Fibroblast of lung (primary cell): Measurements from ENCODE around the gene TBX20. TPM values are rescaled to one million over a fixed set of nuclear protein-coding genes. Genes with fewer than 3 reads are reported as not detected.

ENCODE experiments used
- DNase-seq, 2 donors: peaks; one replicate each; pipeline versions ENCODE4 v3.0.0 to v3.0.0-alpha.2; 2010; ENCODE audit warnings: low read depth in 2 of 2
- H2AFZ ChIP-seq: 2 replicates; pipeline ENCODE4 v1.5.1; 2012; ENCODE audit warnings: low read length, control low read depth, inconsistent platforms
- H3K27ac ChIP-seq: 2 replicates; pipeline ENCODE4 v1.5.1; 2011; ENCODE audit warnings: low read length, control low read depth; ENCODE audit not compliant: insufficient read depth
- H3K27me3 ChIP-seq: 2 replicates; pipeline ENCODE4 v1.5.1; 2011; ENCODE audit warnings: mild to moderate bottlenecking, low read length; ENCODE audit not compliant: control insufficient read depth, insufficient read depth
- H3K36me3 ChIP-seq: 2 replicates; pipeline ENCODE4 v1.5.1; 2011; ENCODE audit warnings: low read length; ENCODE audit not compliant: control insufficient read depth, insufficient read depth
- H3K4me1 ChIP-seq: 2 replicates; pipeline ENCODE4 v1.5.1; 2011; ENCODE audit warnings: low read length; ENCODE audit not compliant: control insufficient read depth, insufficient read depth; ENCODE audit errors: extremely low read depth
- H3K4me2 ChIP-seq: 2 replicates; pipeline ENCODE4 v1.5.1; 2011; ENCODE audit warnings: low read length, control low read depth; ENCODE audit not compliant: insufficient read depth; ENCODE audit errors: extremely low read depth
- H3K4me3 ChIP-seq, 4 experiments: fragments of 200-600 bp in 1 of 4; sonication (generic) in 1 of 4; replicated peaks in 1 of 4; 2 replicates each; pipeline ENCODE4 v1.5.1; 2011 to 2016; ENCODE audit warnings: low read length in 4 of 4, low read depth in 3 of 4, mild to moderate bottlenecking in 3 of 4, control low read depth in 2 of 4, inconsistent platforms in 1 of 4, mixed read lengths in 1 of 4; ENCODE audit not compliant: insufficient read depth in 1 of 4; ENCODE audit errors: control extremely low read depth in 1 of 4
- H3K79me2 ChIP-seq: 2 replicates; pipeline ENCODE4 v1.5.1; 2012; ENCODE audit warnings: mild to moderate bottlenecking, low read length, inconsistent platforms; ENCODE audit not compliant: control insufficient read depth, insufficient read depth
- H3K9ac ChIP-seq: 2 replicates; pipeline ENCODE4 v1.5.1; 2011; ENCODE audit warnings: mild to moderate bottlenecking, low read length, control low read depth; ENCODE audit not compliant: insufficient read depth
- H3K9me3 ChIP-seq: 2 replicates; pipeline ENCODE4 v1.5.1; 2012; ENCODE audit warnings: low read depth, low read length; ENCODE audit not compliant: control insufficient read depth, insufficient read depth
- H4K20me1 ChIP-seq: 2 replicates; pipeline ENCODE4 v1.5.1; 2011; ENCODE audit warnings: low read length; ENCODE audit not compliant: control insufficient read depth, insufficient read depth; ENCODE audit errors: extremely low read depth
- EZH2 ChIP-seq: IDR thresholded peaks from 2 replicates; pipeline ENCODE4 v1.5.1; 2012; ENCODE audit warnings: low read length, control low read depth, mild to moderate bottlenecking; ENCODE audit errors: missing control alignments
- polyA plus RNA-seq, 2 donors: library from polyadenylated mRNA; depleted of rRNA in 1 of 2; stranded (reverse) in 1 of 2; unstranded in 1 of 2; fragments of >200 nt; gene quantifications; 2 replicates each; pipeline ENCODE4 v1.2.1, GENCODE V29; 2011 to 2012; ENCODE audit warnings: missing spikeins in 1 of 2
- total RNA-seq: library from RNA; depleted of rRNA; stranded (reverse); fragments of >200 nt; gene quantifications from 2 replicates; pipeline ENCODE4 v1.2.1, GENCODE V29; 2014
- TF ChIP-seq, protein P1 (sequence below), 2 donors: IDR thresholded peaks in 1 of 2; conservative IDR thresholded peaks in 1 of 2; 1 replicate in 1 of 2; 2 replicates in 1 of 2; pipeline ENCODE4 v1.5.1; 2011 to 2012; ENCODE audit warnings: low read length in 2 of 2, control low read depth in 1 of 2, inconsistent platforms in 1 of 2, low read depth in 1 of 2, mild to moderate bottlenecking in 1 of 2

The TBX20 gene
- total and polyA plus RNA-seq, 2 donors (not counting 1 experiment from before 2014, with no cell fraction given) = 0.05 TPM; not detected in 1

DNA sequence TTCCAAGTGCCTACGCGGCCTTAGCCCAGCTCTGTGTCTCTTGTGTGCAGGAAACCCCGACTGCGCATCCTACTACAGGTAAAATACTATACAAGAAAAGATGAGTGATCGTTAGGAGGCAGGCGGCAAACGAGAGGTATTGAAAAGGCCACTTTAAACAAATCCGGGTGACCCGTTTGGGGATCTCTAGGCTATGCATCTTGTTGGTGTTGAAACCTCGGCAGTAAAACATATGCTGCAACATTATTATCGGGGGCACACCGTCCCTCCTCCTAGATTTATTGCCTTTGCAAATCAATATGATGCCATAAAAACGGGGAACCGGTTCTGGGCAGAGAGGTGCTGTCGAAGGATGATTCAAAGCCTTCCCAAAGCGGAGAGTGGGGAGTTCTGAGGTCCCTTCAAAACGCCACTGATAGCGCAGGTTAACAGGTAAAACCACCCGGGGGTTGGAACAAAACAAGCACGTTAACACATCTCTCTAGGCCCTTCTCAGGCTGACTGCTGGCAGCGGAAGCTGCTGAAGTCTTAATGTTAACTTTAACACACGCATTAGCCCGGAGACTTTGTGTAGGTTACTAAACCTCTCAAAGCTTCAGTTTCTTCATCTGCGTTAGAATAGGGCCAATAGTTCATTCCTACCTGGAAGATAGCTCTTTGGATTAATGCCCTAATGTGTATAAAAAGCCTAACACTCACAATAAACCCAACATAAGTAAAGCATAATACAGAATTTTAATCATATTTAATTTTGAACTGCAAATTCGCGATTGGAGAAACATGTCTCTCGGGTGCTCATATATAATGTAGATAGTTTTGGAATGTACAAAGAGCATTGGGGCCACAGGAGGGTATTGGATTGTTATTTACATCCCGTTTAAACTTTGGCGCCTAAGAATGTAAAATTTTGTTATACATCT, 2.6 kb upstream of the TBX20 start:
- Histone ChIP-seq H3K27ac (no peak overlapping the region), H3K36me3 (no peaks in the 10 kb centered on the region), H3K79me2 (no peaks in the 10 kb centered on the region), H3K4me2 (no peak overlapping the region), H3K9me3 (no peaks in the 10 kb centered on the region), H4K20me1 (no peaks in the 10 kb centered on the region), H2AFZ (no peak overlapping the region), H3K9ac (no peak overlapping the region), H3K4me3 (no peak overlapping the region), H3K27me3 (peaks cover 47% of the 10 kb centered on the region), H3K4me1 (no peaks in the 10 kb centered on the region)
- DNase-seq = no peak
- TF ChIP-seq, protein P1, sequence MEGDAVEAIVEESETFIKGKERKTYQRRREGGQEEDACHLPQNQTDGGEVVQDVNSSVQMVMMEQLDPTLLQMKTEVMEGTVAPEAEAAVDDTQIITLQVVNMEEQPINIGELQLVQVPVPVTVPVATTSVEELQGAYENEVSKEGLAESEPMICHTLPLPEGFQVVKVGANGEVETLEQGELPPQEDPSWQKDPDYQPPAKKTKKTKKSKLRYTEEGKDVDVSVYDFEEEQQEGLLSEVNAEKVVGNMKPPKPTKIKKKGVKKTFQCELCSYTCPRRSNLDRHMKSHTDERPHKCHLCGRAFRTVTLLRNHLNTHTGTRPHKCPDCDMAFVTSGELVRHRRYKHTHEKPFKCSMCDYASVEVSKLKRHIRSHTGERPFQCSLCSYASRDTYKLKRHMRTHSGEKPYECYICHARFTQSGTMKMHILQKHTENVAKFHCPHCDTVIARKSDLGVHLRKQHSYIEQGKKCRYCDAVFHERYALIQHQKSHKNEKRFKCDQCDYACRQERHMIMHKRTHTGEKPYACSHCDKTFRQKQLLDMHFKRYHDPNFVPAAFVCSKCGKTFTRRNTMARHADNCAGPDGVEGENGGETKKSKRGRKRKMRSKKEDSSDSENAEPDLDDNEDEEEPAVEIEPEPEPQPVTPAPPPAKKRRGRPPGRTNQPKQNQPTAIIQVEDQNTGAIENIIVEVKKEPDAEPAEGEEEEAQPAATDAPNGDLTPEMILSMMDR (conservative IDR thresholded peaks at IDR 0.05 in 1 of 2, IDR thresholded peaks at IDR 0.05 in 1 of 2; ENCODE audit: low read depth in 1 of 2, low read length in 2 of 2) = no peak
- TF ChIP-seq EZH2 = no peak

DNA sequence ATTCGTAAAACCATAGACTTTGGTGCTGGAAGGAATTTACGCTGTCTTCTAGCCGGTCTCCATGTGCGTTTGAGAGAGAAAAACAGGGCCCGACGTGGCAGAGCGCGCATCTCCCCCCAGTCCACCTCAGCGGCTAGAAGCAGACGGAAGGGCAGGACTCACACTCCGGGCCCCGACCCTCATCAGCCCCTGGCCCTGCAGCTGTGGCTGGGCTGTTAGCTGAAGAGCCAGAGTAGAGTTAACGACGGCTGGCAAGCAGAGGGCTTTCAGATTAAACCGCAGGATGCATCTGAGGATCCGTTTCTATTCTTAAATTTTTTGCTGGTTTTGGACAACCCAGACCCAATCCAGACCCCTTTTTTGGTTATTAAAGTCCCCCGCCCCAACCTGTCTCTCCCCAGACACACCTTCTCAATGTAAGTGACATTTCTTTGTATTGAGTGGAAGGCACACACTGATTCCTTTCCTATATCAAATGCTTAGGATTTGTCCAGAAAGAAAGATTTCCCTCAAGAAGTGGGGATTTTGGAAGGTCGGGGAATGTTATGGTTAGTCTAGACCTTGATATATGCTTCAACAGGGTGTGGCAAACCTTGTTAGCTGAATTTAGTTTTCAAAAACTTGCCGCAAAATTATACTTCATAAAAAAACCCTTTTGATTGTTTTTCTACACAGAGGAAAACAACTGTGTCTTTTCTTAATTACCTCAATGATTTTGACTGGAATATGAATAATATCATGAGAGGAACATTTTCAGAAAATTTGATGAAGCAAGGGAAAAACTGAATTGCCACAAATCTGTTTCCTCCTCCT, 1.7 kb upstream of the TBX20 start:
- H3K4me2 ChIP-seq = no peak overlapping the region
- no peak overlapping the region for H3K9ac ChIP-seq
- TF ChIP-seq, protein P1 (conservative IDR thresholded peaks at IDR 0.05 in 1 of 2, IDR thresholded peaks at IDR 0.05 in 1 of 2; ENCODE audit: low read depth in 1 of 2, low read length in 2 of 2) = no peak
- TF ChIP-seq EZH2 = peak; percentile 61
- no peaks in the 10 kb centered on the region for H3K79me2 ChIP-seq
- H4K20me1 ChIP-seq = no peaks in the 10 kb centered on the region
- H3K4me1 ChIP-seq = no peaks in the 10 kb centered on the region
- H3K4me3 ChIP-seq = no peak overlapping the region
- H3K36me3 ChIP-seq = no peaks in the 10 kb centered on the region
- no peak overlapping the region for H2AFZ ChIP-seq
- no peak for DNase-seq
- H3K27ac ChIP-seq = no peak overlapping the region
- H3K27me3 ChIP-seq = peaks cover 47% of the 10 kb centered on the region
- H3K9me3 ChIP-seq = no peaks in the 10 kb centered on the region
